CD4-positive, alpha-beta T cell treated with Interleukin-4 for 1 hour (primary cell): ENCODE data around the gene MTA3.
"Not testable (repeated sequence)": the region's sequence is repeated elsewhere in the genome, so short reads cannot be mapped to it uniquely, and the experiment has no call there.

Experiments used
- DNase-seq, 2 donors: peaks; one replicate each; pipeline ENCODE4 v3.0.0-alpha.2; 2020 to 2022

MTA3 gene

GRCh38 chr2:42567806-42568400 is 529 bp upstream of the MTA3 start:
- DNase-seq = peak in 1 of 2 donors; percentile 19

DNA sequence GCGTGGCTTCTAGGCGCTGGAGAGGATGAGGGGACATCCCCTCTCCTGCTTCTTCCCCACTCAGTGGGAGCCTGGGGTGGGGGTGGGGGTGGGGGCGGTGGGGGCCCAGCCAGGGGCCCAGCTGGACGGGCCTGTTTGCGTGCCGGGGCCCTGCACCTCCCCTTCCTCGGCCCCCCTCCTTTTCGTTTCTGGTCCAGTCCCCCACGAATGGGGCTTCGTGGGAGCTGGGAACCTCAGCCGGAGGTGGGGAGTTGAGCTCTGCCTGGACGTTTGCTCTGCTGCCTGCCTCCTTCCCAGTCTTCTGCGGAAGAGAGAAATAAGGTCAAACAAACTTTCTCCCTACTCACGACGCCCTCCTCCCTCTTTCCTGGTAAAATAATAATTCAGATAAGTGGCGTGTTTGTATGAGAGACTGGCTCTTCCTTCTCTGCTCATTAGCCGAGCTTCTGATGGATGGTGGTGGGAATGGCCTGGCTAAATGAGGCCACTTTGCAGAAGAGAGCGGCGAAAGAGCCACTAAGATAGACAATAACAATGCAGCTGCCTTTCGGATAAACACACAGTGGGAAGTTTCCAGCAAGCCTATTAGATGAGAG is 782 bp downstream of the MTA3 start:
- no peak for DNase-seq

GRCh38 chr2:42569883-42570282 is 1.5 kb downstream of the MTA3 start:
- no peak for DNase-seq

- no peak for DNase-seq
Measured at GRCh38 chr2:42572297-42573081, 4.1 kb downstream of the MTA3 start.

- DNase-seq = no peak
Measured at GRCh38 chr2:42573256-42573655, 4.8 kb downstream of the MTA3 start.

DNA sequence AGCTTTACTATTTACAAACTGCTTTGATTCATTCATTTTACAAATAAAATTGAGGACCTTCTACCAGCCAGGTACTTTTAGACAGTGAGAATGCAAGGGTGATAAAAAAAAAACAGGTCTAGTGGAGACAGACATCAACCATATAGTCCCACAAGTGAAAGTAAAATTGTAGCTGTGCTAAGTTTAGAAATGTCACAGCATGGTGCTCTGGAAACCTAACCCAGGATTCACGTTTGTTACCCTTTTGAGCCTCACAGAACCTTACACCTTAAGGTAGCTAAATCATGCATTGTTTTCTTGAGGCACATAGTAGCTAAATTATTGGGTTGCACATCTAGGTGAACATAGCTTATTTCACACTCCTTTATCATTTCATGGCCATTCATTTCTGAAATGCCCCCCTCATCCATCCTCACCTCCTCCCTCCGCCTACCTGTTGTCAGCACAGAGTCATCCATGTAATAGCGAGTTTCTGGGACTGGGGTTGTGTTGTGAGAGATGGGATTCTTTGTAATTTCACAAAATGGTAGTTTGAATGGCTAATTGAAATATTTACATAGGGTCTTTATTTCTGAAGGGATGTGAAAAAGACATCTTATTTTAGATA is 7.1 kb downstream of the MTA3 start:
- DNase-seq = no peak

DNA sequence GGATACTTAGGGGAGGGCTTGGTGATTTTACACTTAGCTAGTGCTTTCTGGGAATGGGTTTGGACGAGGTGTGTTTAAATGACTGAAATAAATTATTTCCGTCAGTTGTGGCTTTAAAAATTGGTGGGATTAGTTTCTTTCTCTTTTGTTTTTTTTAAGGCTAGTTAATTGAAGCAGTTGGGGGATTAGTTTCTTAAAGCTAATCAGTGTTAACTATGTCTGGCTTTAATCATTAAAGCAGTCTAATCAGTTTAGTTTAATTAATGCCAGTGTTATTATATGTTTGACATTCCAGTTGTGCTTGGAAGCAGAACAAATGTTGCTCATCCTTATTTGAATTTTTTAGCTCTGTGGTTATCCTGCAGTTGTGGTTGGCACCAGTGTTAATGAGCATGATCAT is 10.2 kb downstream of the MTA3 start:
- no peak for DNase-seq

- DNase-seq = no peak
Measured at GRCh38 chr2:42581257-42581656, 12.8 kb downstream of the MTA3 start.

DNA sequence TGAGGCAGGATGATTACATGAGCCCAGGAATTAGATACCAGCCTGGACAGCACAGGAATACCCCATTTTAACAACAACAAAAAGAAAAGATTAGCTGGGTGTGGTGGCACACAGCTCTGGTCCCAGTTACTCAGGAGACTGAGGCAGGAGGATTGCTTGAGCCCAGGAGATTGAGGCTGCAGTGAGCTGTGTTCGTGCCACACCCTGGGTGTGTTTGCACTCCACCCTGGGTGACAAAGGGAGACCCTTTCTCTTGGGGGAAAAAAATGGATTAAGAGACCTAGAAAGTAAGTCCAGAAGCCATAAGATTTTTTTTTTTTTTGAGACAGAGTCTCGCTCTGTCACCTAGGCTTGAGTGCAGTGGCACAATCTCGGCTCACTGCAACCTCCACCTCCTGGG is 16.2 kb downstream of the MTA3 start:
- not testable (repeated sequence) for DNase-seq

- DNase-seq = no peak
Measured at GRCh38 chr2:42585779-42586178, 17.3 kb downstream of the MTA3 start.

DNA sequence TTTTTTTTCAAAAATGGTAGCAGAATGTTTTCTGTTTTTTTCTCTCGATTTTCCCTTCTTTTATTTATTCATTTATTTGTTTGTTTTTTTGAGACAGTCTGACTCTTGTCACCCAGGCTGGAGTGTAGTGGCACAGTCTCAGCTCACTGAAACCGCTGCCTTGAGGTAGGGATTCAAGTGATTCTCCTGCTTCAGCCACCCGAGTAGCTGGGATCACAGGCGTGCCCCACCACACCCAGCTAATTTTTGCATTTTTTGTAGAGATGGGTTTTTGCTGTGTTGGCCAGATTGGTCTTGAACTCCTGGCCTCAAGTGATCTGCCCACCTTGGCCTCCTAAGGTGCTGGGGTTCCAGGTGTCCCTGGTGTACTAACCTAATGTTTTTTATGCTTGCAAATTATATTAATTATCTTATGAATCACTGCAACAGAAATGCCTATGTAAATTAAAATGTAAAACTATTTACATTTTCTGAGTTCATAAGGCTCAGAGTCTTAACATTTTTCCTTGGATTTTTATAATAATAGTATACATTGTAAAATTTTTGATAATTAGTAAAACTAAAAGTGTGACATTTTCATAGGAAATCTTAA is 19.2 kb downstream of the MTA3 start:
- no peak for DNase-seq

- no peak for DNase-seq
Measured at GRCh38 chr2:42588121-42588520, 19.7 kb downstream of the MTA3 start.

DNA sequence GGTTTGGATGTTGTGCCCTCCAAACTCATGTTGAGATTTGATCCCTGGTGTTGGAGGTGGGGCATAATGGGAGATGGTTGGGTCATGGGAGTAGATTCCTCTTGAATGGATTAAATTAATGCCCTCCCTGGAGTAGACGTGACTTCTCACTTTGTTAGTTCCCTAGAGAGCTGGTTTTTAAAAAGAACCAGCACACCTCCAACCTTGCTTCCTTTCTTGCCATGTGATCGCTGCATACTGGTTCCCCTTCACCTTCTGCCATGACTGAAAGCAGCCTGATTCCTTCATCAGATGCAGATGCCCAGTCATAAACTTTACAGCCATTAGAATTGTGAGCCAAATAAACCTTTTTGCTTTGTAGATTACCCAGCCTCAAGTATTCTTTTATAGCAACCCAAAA is 21.7 kb downstream of the MTA3 start:
- DNase-seq = no peak

DNA sequence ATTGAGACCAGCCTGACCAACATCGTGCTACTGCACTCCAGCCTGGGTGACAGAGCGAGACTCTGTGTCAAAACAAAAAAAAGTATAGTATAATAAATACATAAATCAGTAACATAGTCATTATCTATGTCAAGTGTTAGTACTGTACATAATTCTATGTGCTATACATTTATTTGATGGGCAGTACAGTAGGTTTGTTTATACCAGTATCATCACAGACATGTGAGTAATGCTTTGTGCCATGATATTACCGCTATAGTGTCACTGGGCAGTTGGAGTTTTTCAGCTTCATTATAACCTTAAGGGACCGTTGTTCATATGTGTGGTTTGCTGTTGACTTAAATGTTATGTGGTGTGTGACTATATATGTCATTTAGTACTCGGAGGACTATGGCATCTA is 24.9 kb downstream of the MTA3 start:
- no peak for DNase-seq

- no peak for DNase-seq
Measured at GRCh38 chr2:42598656-42599055, 30.2 kb downstream of the MTA3 start.

DNA sequence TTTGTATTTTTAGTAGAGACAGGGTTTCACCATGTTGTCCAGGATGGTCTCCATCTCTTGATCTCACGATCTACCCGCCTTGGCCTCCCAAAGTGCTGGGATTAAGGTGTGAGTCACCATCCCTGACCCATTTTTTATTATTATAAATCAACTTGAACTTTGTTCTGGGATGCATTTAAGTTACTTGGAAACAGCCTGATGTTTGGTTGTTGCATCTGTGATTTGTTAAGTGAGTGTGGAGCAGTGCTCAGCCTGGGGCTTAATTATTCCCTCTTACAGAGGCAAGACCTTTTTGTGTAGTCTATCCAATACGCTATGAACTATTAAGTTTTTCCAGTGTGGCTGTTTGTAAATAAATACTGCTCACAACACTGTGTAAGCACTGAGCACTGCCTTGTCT is 32.6 kb downstream of the MTA3 start:
- no peak for DNase-seq

- no peak for DNase-seq
Measured at GRCh38 chr2:42602218-42602875, 33.9 kb downstream of the MTA3 start.

DNA sequence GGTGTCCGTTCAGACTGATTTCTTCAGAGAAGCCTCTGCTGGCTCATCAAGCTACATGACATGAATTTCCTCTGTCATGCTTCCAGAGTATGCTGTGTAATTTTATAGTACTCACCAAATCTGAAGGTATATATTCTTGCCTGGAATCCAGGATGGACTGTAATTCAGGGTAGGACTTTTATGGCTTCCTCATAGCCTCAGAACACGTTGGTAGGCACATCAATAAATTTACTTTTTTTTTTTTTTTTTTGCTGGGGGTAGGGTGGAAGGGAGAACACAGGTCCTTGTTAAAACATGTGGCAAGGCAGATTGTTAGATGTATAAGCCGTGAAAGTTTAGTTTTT is 34.4 kb downstream of the MTA3 start:
- no peak for DNase-seq

- DNase-seq = not testable (repeated sequence)
Measured at GRCh38 chr2:42604341-42604867, 36.0 kb downstream of the MTA3 start.

- not testable (repeated sequence) for DNase-seq
Measured at GRCh38 chr2:42606166-42606565, 37.7 kb downstream of the MTA3 start.

GRCh38 chr2:42607101-42607637 is 38.7 kb downstream of the MTA3 start:
- DNase-seq = no peak

GRCh38 chr2:42613281-42614064 is 45.0 kb downstream of the MTA3 start:
- no peak for DNase-seq
